CD8-positive, alpha-beta memory T cell (primary cell): ENCODE measurements around the gene ARHGAP25. TPM values are rescaled to one million over a fixed set of nuclear protein-coding genes. Genes with fewer than 3 reads are reported as not detected.
"Not testable (repeated sequence)": the region's sequence is repeated elsewhere in the genome, so short reads cannot be mapped to it uniquely, and the experiment has no call there.

Experiments
- CTCF ChIA-PET: fragments of 350-600 bp; sonication (Branson Sonifier 250); formaldehyde crosslinking; loops from one replicate; lab custom pipeline; 2021; ENCODE audit warnings: antibody characterized with exemption; lab: Charles Lee
- POLR2A ChIA-PET: fragments of 350-600 bp; sonication (Branson Sonifier 250); formaldehyde crosslinking; loops from one replicate; lab custom pipeline; 2021; ENCODE audit warnings: antibody characterized with exemption; lab: Charles Lee
- DNase-seq, 5 donors: peaks; one replicate each; pipeline versions ENCODE4 v3.0.0 to v3.0.0-alpha.2; 2020 to 2022; ENCODE audit warnings: mixed read lengths in 1 of 5
- H3K27ac ChIP-seq: one replicate; pipeline ENCODE4 v1.7.0; 2013; ENCODE audit warnings: low read depth, mild to moderate bottlenecking, low read length, moderate library complexity
- H3K27me3 ChIP-seq: 2 replicates; pipeline ENCODE4 v1.7.0; 2013; ENCODE audit warnings: low read length, mild to moderate bottlenecking; ENCODE audit not compliant: insufficient read depth, poor library complexity, severe bottlenecking
- H3K36me3 ChIP-seq: 2 replicates; pipeline ENCODE4 v1.7.0; 2013; ENCODE audit warnings: mild to moderate bottlenecking, low read length, moderate library complexity; ENCODE audit not compliant: insufficient read depth
- H3K4me1 ChIP-seq: 2 replicates; pipeline ENCODE4 v1.7.0; 2013; ENCODE audit warnings: mild to moderate bottlenecking, low read length, moderate library complexity; ENCODE audit not compliant: insufficient read depth
- H3K4me3 ChIP-seq: 2 replicates; pipeline ENCODE4 v1.7.0; 2013; ENCODE audit warnings: mild to moderate bottlenecking, low read length
- H3K9me3 ChIP-seq: 2 replicates; pipeline ENCODE4 v1.7.0; 2013; ENCODE audit warnings: mild to moderate bottlenecking, low read length
- H3K27ac Mint-ChIP-seq, 8 donors: one replicate each; pipeline ENCODE4 v1.8.0; 2020 to 2021; ENCODE audit warnings: mixed read lengths in 8 of 8, mild to moderate bottlenecking in 6 of 8, inconsistent platforms in 3 of 8, moderate library complexity in 3 of 8
- H3K27me3 Mint-ChIP-seq, 2 donors: one replicate each; pipeline ENCODE4 v1.8.0; 2020 to 2021; ENCODE audit warnings: mixed read lengths in 2 of 2, mild to moderate bottlenecking in 1 of 2, moderate library complexity in 1 of 2
- H3K36me3 Mint-ChIP-seq, 3 donors: one replicate each; pipeline ENCODE4 v1.8.0; 2020 to 2021; ENCODE audit warnings: mixed read lengths in 3 of 3, inconsistent platforms in 1 of 3, mild to moderate bottlenecking in 1 of 3
- H3K4me1 Mint-ChIP-seq, 3 donors: one replicate each; pipeline ENCODE4 v1.8.0; 2020 to 2021; ENCODE audit warnings: mixed read lengths in 3 of 3, inconsistent platforms in 1 of 3, mild to moderate bottlenecking in 1 of 3
- H3K4me3 Mint-ChIP-seq, 7 donors: one replicate each; pipeline ENCODE4 v1.8.0; 2020 to 2021; ENCODE audit warnings: mixed read lengths in 7 of 7, mild to moderate bottlenecking in 6 of 7, moderate library complexity in 4 of 7, inconsistent platforms in 2 of 7
- H3K9me3 Mint-ChIP-seq, 5 donors: one replicate each; pipeline ENCODE4 v1.8.0; 2020 to 2022; ENCODE audit warnings: mixed read lengths in 5 of 5, mild to moderate bottlenecking in 3 of 5, moderate library complexity in 2 of 5, inconsistent platforms in 1 of 5
- polyA plus RNA-seq: library from polyadenylated mRNA; unstranded; fragments of 300-500 nt; fragmentation: Illumina TruSeq; gene quantifications from one replicate; pipeline ENCODE4 v1.2.3, GENCODE V29; 2021
- total RNA-seq, 2 experiments: library from RNA; stranded (reverse); gene quantifications; one replicate each; pipeline ENCODE4 v1.2.3, GENCODE V29; 2021

The ARHGAP25 gene
- total and polyA plus RNA-seq, 3 experiments from 2014 or later, result 74.7 to 200 (median 75.2) TPM

DNA sequence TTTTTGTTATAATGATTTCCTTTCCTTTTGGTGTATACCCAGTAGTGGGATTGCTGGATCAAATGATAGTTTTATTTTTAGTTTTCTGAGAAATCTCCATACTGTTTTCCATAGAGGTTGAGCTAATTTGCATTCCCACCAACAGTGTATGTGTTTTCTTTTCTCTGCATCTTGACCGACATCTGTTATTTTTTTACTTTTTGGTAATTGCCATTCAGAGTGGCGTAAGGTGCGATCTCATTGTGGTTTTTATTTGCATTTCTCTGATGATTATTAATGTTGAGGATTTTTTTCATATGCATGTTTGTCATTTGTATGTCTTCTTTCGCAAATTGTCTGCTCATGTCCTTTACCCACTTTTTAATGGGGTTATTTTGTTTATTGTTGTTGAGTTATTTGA is 58.1 kb downstream of the ARHGAP25 start:
- H3K27ac ChIP-seq, result no peak overlapping the region

GRCh38 chr2:68796295-68796905 is 61.8 kb downstream of the ARHGAP25 start:
- Histone ChIP-seq H3K4me3 (peak overlapping the region; percentile 33), H3K9me3 (no peaks in the 10 kb centered on the region), H3K4me1 (peaks cover 81% of the 10 kb centered on the region), H3K27ac (no peak overlapping the region), H3K36me3 (peaks cover 43% of the 10 kb centered on the region), H3K27me3 (no peaks in the 10 kb centered on the region)
- H3K36me3 Mint-ChIP-seq, result peaks cover 21 to 86% (median 37%) of the 10 kb centered on the region in 3 donors
- peaks cover 86 to 96% (median 89%) of the 10 kb centered on the region in 3 donors for H3K4me1 Mint-ChIP-seq
- H3K4me3 Mint-ChIP-seq, result peak overlapping the region; percentile 5 to 76 (median 67)
- peak in 1 of 5 donors; percentile 26 for DNase-seq
- peak overlapping the region; percentile 68 to 92 (median 85) for H3K27ac Mint-ChIP-seq
- no peaks in the 10 kb centered on the region for H3K9me3 Mint-ChIP-seq
- no peaks in the 10 kb centered on the region for H3K27me3 Mint-ChIP-seq
- CTCF ChIA-PET, result interaction anchor here (2.6 kb wide), 1 partner anchor 44 kb away, joined by 6 read pairs; no protein-coding TSS in a partner anchor
- POLR2A ChIA-PET, result interaction anchor here (1.0 kb wide), 1 partner anchor 43 kb away, joined by 4 read pairs; no protein-coding TSS in a partner anchor

More for the DNA sequence above, 58.1 kb downstream of the ARHGAP25 start:
- H3K36me3 ChIP-seq, result peaks cover 41% of the 10 kb centered on the region
- ChIA-PET CTCF (interaction anchor here (0.8 to 2.7 kb wide), 4 partner anchors 11 to 51 kb away, joined by 3 to 7 read pairs (median 5); no protein-coding TSS in a partner anchor), POLR2A (interaction anchor here (1.0 kb wide), 3 partner anchors 9 to 66 kb away, joined by 3 read pairs; no protein-coding TSS in a partner anchor)
- no peak overlapping the region for H3K4me3 ChIP-seq
- H3K27me3 Mint-ChIP-seq, result no peaks in the 10 kb centered on the region
- peaks cover 8 to 73% (median 34%) of the 10 kb centered on the region in 3 donors for H3K36me3 Mint-ChIP-seq
- H3K27ac Mint-ChIP-seq, result peak overlapping the region; percentile 2 to 90 (median 76)
- no peaks in the 10 kb centered on the region for H3K27me3 ChIP-seq
- peaks cover 77% of the 10 kb centered on the region for H3K4me1 ChIP-seq
- no peaks in the 10 kb centered on the region for H3K9me3 ChIP-seq
- H3K4me3 Mint-ChIP-seq, result peak overlapping the region in 5 of 7 donors; percentile 29 to 68 (median 67)
- peaks cover 80 to 85% (median 82%) of the 10 kb centered on the region in 3 donors for H3K4me1 Mint-ChIP-seq
- DNase-seq, result no peak
- no peaks in the 10 kb centered on the region for H3K9me3 Mint-ChIP-seq

- no peak overlapping the region for H3K27ac ChIP-seq
- POLR2A ChIA-PET, result no interaction called here
- peak overlapping the region in 1 of 7 donors; percentile 2 for H3K4me3 Mint-ChIP-seq
Measured at GRCh38 chr2:68798569-68798968, 64.0 kb downstream of the ARHGAP25 start.

GRCh38 chr2:68799140-68800026 is 64.8 kb downstream of the ARHGAP25 start:
- Histone ChIP-seq H3K4me1 (peaks cover 53% of the 10 kb centered on the region), H3K4me3 (no peak overlapping the region), H3K9me3 (no peaks in the 10 kb centered on the region), H3K27ac (no peak overlapping the region), H3K27me3 (no peaks in the 10 kb centered on the region), H3K36me3 (peaks cover 68% of the 10 kb centered on the region)
- Mint-ChIP-seq H3K4me1 (peaks cover 59 to 72% (median 61%) of the 10 kb centered on the region in 3 donors), H3K27me3 (no peaks in the 10 kb centered on the region), H3K27ac (peak overlapping the region; percentile 80 to 97 (median 84)), H3K4me3 (no peak overlapping the region), H3K36me3 (peaks cover 21 to 59% (median 33%) of the 10 kb centered on the region in 3 donors), H3K9me3 (no peaks in the 10 kb centered on the region)
- POLR2A ChIA-PET, result interaction anchor here (0.6 kb wide), 1 partner anchor 43 kb away, joined by 3 read pairs; no protein-coding TSS in a partner anchor
- CTCF ChIA-PET, result interaction anchor here (1.1 to 3.8 kb wide), 4 partner anchors 12 to 48 kb away, joined by 3 to 15 read pairs (median 4); no protein-coding TSS in a partner anchor
- DNase-seq, result no peak

More at GRCh38 chr2:68798569-68798968, 64.0 kb downstream of the ARHGAP25 start:
- Mint-ChIP-seq H3K27me3 (no peaks in the 10 kb centered on the region), H3K9me3 (no peaks in the 10 kb centered on the region), H3K36me3 (peaks cover 21 to 66% (median 30%) of the 10 kb centered on the region in 3 donors), H3K4me1 (peaks cover 67 to 81% (median 68%) of the 10 kb centered on the region in 3 donors), H3K27ac (peak overlapping the region; percentile 80 to 97 (median 84))
- CTCF ChIA-PET, result interaction anchor here (1.1 to 3.8 kb wide), 4 partner anchors 11 to 60 kb away, joined by 3 to 15 read pairs (median 5); no protein-coding TSS in a partner anchor
- peaks cover 60% of the 10 kb centered on the region for H3K36me3 ChIP-seq
- no peaks in the 10 kb centered on the region for H3K27me3 ChIP-seq
- no peak for DNase-seq
- peaks cover 62% of the 10 kb centered on the region for H3K4me1 ChIP-seq
- no peaks in the 10 kb centered on the region for H3K9me3 ChIP-seq
- H3K4me3 ChIP-seq, result no peak overlapping the region

DNA sequence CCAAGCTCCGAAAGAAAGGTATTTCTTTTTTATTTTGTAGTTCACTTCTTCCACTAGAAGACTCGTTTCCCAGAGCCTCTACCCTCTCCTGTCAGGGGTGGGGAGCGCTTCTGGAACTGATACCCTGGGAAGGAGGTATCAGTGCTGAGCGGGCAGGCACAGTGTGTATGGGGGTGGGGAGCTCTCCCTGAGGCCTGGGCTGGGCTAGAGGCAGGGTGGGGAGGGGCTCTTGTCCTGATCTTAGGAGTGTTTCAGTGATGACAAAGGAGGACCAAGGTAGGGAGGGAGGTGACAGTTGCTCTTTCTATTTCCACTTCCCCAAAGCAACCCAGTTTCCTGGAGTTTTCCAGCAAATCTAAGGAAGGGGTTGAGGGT is 65.4 kb downstream of the ARHGAP25 start:
- Mint-ChIP-seq H3K27me3 (no peaks in the 10 kb centered on the region), H3K27ac (peak overlapping the region; percentile 52 to 89 (median 78)), H3K4me3 (peak overlapping the region in 1 of 7 donors; percentile 11), H3K4me1 (peaks cover 53 to 66% (median 61%) of the 10 kb centered on the region in 3 donors), H3K9me3 (no peaks in the 10 kb centered on the region), H3K36me3 (peaks cover 21 to 53% (median 36%) of the 10 kb centered on the region in 3 donors)
- Histone ChIP-seq H3K27ac (no peak overlapping the region), H3K27me3 (no peaks in the 10 kb centered on the region), H3K36me3 (peaks cover 74% of the 10 kb centered on the region), H3K9me3 (no peaks in the 10 kb centered on the region), H3K4me3 (no peak overlapping the region), H3K4me1 (peaks cover 47% of the 10 kb centered on the region)
- no peak for DNase-seq
- ChIA-PET POLR2A (interaction anchor here (0.6 kb wide), 1 partner anchor 43 kb away, joined by 3 read pairs; no protein-coding TSS in a partner anchor), CTCF (interaction anchor here (1.1 to 3.8 kb wide), 3 partner anchors 22 to 108 kb away, joined by 3 to 15 read pairs (median 3); no protein-coding TSS in a partner anchor)

DNA sequence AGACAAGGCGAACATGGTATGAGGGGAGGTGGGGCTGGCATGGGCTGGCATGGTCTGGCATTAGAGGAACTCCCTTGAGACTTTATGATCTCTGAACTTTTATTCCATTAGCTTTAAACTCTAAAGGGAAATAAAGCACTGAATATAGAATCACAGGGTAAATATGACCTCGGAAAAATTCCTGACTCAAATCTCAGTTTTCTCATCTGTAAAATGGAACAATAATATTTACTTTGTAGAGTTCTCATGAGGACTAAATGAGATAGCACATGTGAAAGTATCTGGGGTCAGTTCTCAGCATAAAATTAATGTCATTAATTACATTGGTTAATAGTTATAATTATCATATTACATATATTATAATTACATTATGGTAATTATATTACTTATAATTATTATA is 65.9 kb downstream of the ARHGAP25 start:
- Mint-ChIP-seq H3K27ac (peak overlapping the region in 7 of 8 donors; percentile 14 to 86 (median 72)), H3K4me3 (peak overlapping the region in 1 of 7 donors; percentile 11), H3K4me1 (peaks cover 48 to 61% (median 60%) of the 10 kb centered on the region in 3 donors), H3K36me3 (peaks cover 21 to 49% (median 38%) of the 10 kb centered on the region in 3 donors), H3K27me3 (no peaks in the 10 kb centered on the region), H3K9me3 (no peaks in the 10 kb centered on the region)
- H3K4me3 ChIP-seq, result no peak overlapping the region
- peaks cover 42% of the 10 kb centered on the region for H3K4me1 ChIP-seq
- H3K27ac ChIP-seq, result no peak overlapping the region
- DNase-seq, result no peak
- H3K27me3 ChIP-seq, result no peaks in the 10 kb centered on the region
- ChIA-PET CTCF (interaction anchor here (1.1 to 3.8 kb wide), 3 partner anchors 21 to 107 kb away, joined by 3 to 15 read pairs (median 3); no protein-coding TSS in a partner anchor), POLR2A (interaction anchor here (0.6 kb wide), 1 partner anchor 42 kb away, joined by 3 read pairs; no protein-coding TSS in a partner anchor)
- peaks cover 78% of the 10 kb centered on the region for H3K36me3 ChIP-seq
- no peaks in the 10 kb centered on the region for H3K9me3 ChIP-seq

GRCh38 chr2:68802161-68802560 is 67.5 kb downstream of the ARHGAP25 start:
- POLR2A ChIA-PET, result interaction anchor here (0.7 to 1.2 kb wide), 2 partner anchors 22 to 50 kb away, joined by 3 to 6 read pairs; no protein-coding TSS in a partner anchor
- not testable (repeated sequence) for DNase-seq, H3K9me3 ChIP-seq, H3K9me3 Mint-ChIP-seq, H3K27me3 Mint-ChIP-seq, H3K4me3 ChIP-seq, H3K27me3 ChIP-seq, H3K27ac ChIP-seq, H3K4me3 Mint-ChIP-seq
- Mint-ChIP-seq H3K27ac (peak overlapping the region in 1 of 8 donors; percentile 10), H3K4me1 (peaks cover 43 to 57% (median 45%) of the 10 kb centered on the region in 3 donors), H3K36me3 (peaks cover 14 to 34% (median 32%) of the 10 kb centered on the region in 3 donors)
- CTCF ChIA-PET, result interaction anchor here (0.8 kb wide), 1 partner anchor 23 kb away, joined by 3 read pairs; no protein-coding TSS in a partner anchor
- H3K36me3 ChIP-seq, result peaks cover 84% of the 10 kb centered on the region
- peaks cover 30% of the 10 kb centered on the region for H3K4me1 ChIP-seq
